ENCODE measurements around the gene NAA10. TPM values are rescaled to one million over a fixed set of nuclear protein-coding genes. Genes with fewer than 3 reads are reported as not detected.

Gene NAA10
- total and polyA plus RNA-seq, 2 of the 13 experiments (the other 11 are each of a cell fraction or from before 2014, with no cell fraction given), result 49.2 to 51.7 TPM

- no peak for TF ChIP-seq DZIP1 (CRISPR knock-in tag; IDR thresholded peaks at IDR 0.05)
- no peak for TF ChIP-seq ZNF10 (CRISPR knock-in tag; IDR thresholded peaks at IDR 0.05; ENCODE audit: borderline replicate concordance, low read depth)
Measured at GRCh38 chrX:153900831-153901752, 33.7 kb downstream of the NAA10 start (continued).

- FAIRE-seq (no peak), DNase-seq (ENCODE audit: low spot score) (no peak), ATAC-seq (no peak)
- Histone ChIP-seq H3K4me3 (replicated peaks in 1 of 3; ENCODE audit: insufficient read depth in 1 of 3, low read depth in 2 of 3, low read length in 3 of 3) (no peak overlapping the region), H3K36me3 (replicated peaks in 1 of 2; ENCODE audit: control insufficient read depth in 1 of 2, insufficient read depth in 2 of 2, low read length in 2 of 2) (no peaks in the 10 kb centered on the region), H3K9ac (ENCODE audit: insufficient read depth, low read depth, low read length) (no peak overlapping the region), H3K27me3 (ENCODE audit: control insufficient read depth in 1 of 2, insufficient read depth in 2 of 2, low read length in 2 of 2) (peaks cover 3 to 8% of the 10 kb centered on the region in 2 experiments; a peak in 2 of 5 replicates), H4K20me1 (ENCODE audit: insufficient read depth, low read length) (no peaks in the 10 kb centered on the region), H3K4me1 (ENCODE audit: insufficient read depth, low read length) (no peaks in the 10 kb centered on the region), H3K4me2 (ENCODE audit: low read depth, low read length) (no peak overlapping the region), H3K9me3 (ENCODE audit: low read length) (no peaks in the 10 kb centered on the region), H3K27ac (ENCODE audit: extremely low read length, insufficient read depth, low read length) (no peak overlapping the region), H3K79me2 (ENCODE audit: insufficient read depth, low read length) (no peaks in the 10 kb centered on the region), H2AFZ (ENCODE audit: low read length) (no peak overlapping the region)
- ChIA-PET POLR2A (no interaction called here), CTCF (ENCODE audit: low intra/inter-chr PET ratio, low total read pairs) (no interaction called here)
- in situ Hi-C loops (cut with HindIII; ENCODE audit: extremely low pct_ligation_motif_present, low pct_unique_long_range_greater_than_20kb) (no loop called here), intact Hi-C loops (cut with micrococcal nuclease; ENCODE audit: unreplicated experiment) (no loop called here)
- no TSS peak for BruUV-seq (replicated peaks)
- TF ChIP-seq, protein P1, sequence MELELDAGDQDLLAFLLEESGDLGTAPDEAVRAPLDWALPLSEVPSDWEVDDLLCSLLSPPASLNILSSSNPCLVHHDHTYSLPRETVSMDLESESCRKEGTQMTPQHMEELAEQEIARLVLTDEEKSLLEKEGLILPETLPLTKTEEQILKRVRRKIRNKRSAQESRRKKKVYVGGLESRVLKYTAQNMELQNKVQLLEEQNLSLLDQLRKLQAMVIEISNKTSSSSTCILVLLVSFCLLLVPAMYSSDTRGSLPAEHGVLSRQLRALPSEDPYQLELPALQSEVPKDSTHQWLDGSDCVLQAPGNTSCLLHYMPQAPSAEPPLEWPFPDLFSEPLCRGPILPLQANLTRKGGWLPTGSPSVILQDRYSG (CRISPR knock-in tag; IDR thresholded peaks at IDR 0.05), result no peak
- no peak for TF ChIP-seq TSC22D2 (CRISPR knock-in tag; IDR thresholded peaks at IDR 0.05; ENCODE audit: borderline replicate concordance)
- no peak for TF ChIP-seq HES4 (CRISPR knock-in tag; IDR thresholded peaks at IDR 0.05; ENCODE audit: borderline replicate concordance)
- no peak for TF ChIP-seq KMT2A (CRISPR knock-in tag; IDR thresholded peaks at IDR 0.05)
- no peak for TF ChIP-seq ZNF281 (CRISPR knock-in tag; IDR thresholded peaks at IDR 0.05; ENCODE audit: borderline replicate concordance)
- TF ChIP-seq ZNF451 (CRISPR knock-in tag; IDR thresholded peaks at IDR 0.05), result no peak
- no peak for TF ChIP-seq SP140L (CRISPR knock-in tag; IDR thresholded peaks at IDR 0.05; ENCODE audit: borderline replicate concordance)
- no peak for TF ChIP-seq GATA4 (IDR thresholded peaks at IDR 0.05; ENCODE audit: borderline replicate concordance, low read depth)
- no peak for TF ChIP-seq ZNF274 (CRISPR knock-in tag; IDR thresholded peaks at IDR 0.05)
- TF ChIP-seq ZNF33A (CRISPR knock-in tag; IDR thresholded peaks at IDR 0.05; ENCODE audit: borderline replicate concordance), result no peak
- TF ChIP-seq, protein P2, sequence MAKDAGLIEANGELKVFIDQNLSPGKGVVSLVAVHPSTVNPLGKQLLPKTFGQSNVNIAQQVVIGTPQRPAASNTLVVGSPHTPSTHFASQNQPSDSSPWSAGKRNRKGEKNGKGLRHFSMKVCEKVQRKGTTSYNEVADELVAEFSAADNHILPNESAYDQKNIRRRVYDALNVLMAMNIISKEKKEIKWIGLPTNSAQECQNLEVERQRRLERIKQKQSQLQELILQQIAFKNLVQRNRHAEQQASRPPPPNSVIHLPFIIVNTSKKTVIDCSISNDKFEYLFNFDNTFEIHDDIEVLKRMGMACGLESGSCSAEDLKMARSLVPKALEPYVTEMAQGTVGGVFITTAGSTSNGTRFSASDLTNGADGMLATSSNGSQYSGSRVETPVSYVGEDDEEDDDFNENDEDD (CRISPR knock-in tag; IDR thresholded peaks at IDR 0.05; ENCODE audit: borderline replicate concordance), result no peak
Measured at GRCh38 chrX:153897899-153898298, 36.9 kb downstream of the NAA10 start.
